GM23248 (cell line): ENCODE results near the gene GAA.

Source experiments
- EZH2 ChIP-seq: fragments of 200-600 bp; sonication (generic); IDR thresholded peaks from 2 replicates; pipeline ENCODE4 v1.6.1; 2018; ENCODE audit warnings: antibody characterized with exemption, mild to moderate bottlenecking; ENCODE audit not compliant: insufficient read depth, poor library complexity, severe bottlenecking
- EZH2phosphoT487 ChIP-seq: fragments of 200-600 bp; sonication (generic); IDR thresholded peaks from 2 replicates; pipeline ENCODE4 v1.6.1; 2018; ENCODE audit warnings: antibody characterized with exemption, moderate library complexity, mild to moderate bottlenecking, low read depth; ENCODE audit not compliant: insufficient read depth

GRCh38 chr17:80169107-80169506 is 67.7 kb downstream of the GAA start:
- TF ChIP-seq EZH2 (no peak), EZH2phosphoT487 (no peak)
